Lung (tissue), 12 donors: ENCODE results near the gene WDR86. TPM values are rescaled to one million over a fixed set of nuclear protein-coding genes. Genes with fewer than 3 reads are reported as not detected.

Experiments used
- ATAC-seq: fragments of 200-7000 bp; cut with Tn5 transposase; one replicate; pipeline ENCODE4 v1.9.1; 2020; ENCODE audit warnings: moderate number of reproducible peaks; ENCODE audit not compliant: insufficient read depth, low FRiP score
- DNase-seq, 3 donors: peaks; one replicate each; pipeline ENCODE4 v3.0.0-alpha.2; 2013 to 2017
- H3K27ac ChIP-seq, 2 donors: one replicate each; pipeline ENCODE4 v1.5.1; 2013; ENCODE audit warnings: mild to moderate bottlenecking in 2 of 2, moderate library complexity in 2 of 2, control low read depth in 1 of 2, inconsistent platforms in 1 of 2, low read depth in 1 of 2, low read length in 1 of 2
- H3K27me3 ChIP-seq, 3 donors: one replicate each; pipeline ENCODE4 v1.5.1; 2013; ENCODE audit warnings: low read length in 2 of 3; ENCODE audit not compliant: control insufficient read depth in 3 of 3, insufficient read depth in 3 of 3
- H3K36me3 ChIP-seq, 4 donors: one replicate each; pipeline ENCODE4 v1.5.1; 2013; ENCODE audit warnings: low read length in 4 of 4, mild to moderate bottlenecking in 1 of 4, moderate library complexity in 1 of 4; ENCODE audit not compliant: control insufficient read depth in 4 of 4, insufficient read depth in 4 of 4
- H3K4me1 ChIP-seq, 5 donors: one replicate each; pipeline ENCODE4 v1.5.1; 2013; ENCODE audit warnings: low read length in 5 of 5, mild to moderate bottlenecking in 2 of 5, moderate library complexity in 1 of 5; ENCODE audit not compliant: control insufficient read depth in 5 of 5, insufficient read depth in 5 of 5
- H3K4me3 ChIP-seq: one replicate; pipeline ENCODE4 v1.5.1; 2013; ENCODE audit warnings: mild to moderate bottlenecking, control low read depth, moderate library complexity
- H3K9ac ChIP-seq, 2 donors: one replicate each; pipeline ENCODE4 v1.5.1; 2013; ENCODE audit warnings: low read length in 2 of 2, control low read depth in 1 of 2; ENCODE audit not compliant: insufficient read depth in 1 of 2
- H3K9me3 ChIP-seq, 4 donors: one replicate each; pipeline ENCODE4 v1.5.1; 2013; ENCODE audit warnings: low read length in 3 of 4, mild to moderate bottlenecking in 1 of 4, moderate library complexity in 1 of 4; ENCODE audit not compliant: control insufficient read depth in 4 of 4, insufficient read depth in 3 of 4
- CTCF ChIP-seq: IDR thresholded peaks from 2 replicates; pipeline ENCODE4 v1.5.1; 2012; ENCODE audit warnings: mild to moderate bottlenecking; ENCODE audit errors: control extremely low read depth, extremely low read depth
- WGBS, 2 donors: extraction: QIAGEN DNeasy Blood & Tissue Kit; methylation state at CpG; one replicate each; pipeline ENCODE4 v1.1.7; 2013; 5-methylcytosine and 5-hydroxymethylcytosine counted together
- polyA plus RNA-seq, 2 donors: library from polyadenylated mRNA; stranded (reverse); fragments of 200-250 nt; gene quantifications; one replicate each; pipeline ENCODE4 v1.2.1, GENCODE V29; 2013
- total RNA-seq, 2 donors: library from RNA; depleted of rRNA in 1 of 2; stranded (reverse); fragments of >200 nt in 1 of 2; gene quantifications; one replicate each; pipeline ENCODE4 v1.2.1, GENCODE V29; 2014 to 2021
- donor health status: control.
- donor health status: control.
- donor health status: Bipolar disorder and iron deficiency.
- donor health status: healthy.
- donor health status: DM: yes; HTN: yes; CAD: no.

Gene WDR86
- total and polyA plus RNA-seq, 4 donors = 0.81 to 19.7 (median 2.4) TPM

GRCh38 chr7:151374726-151375125, 35.1 kb downstream of the WDR86 start:
- Histone ChIP-seq H3K27me3 (no peaks in the 10 kb centered on the region), H3K9me3 (no peaks in the 10 kb centered on the region), H3K27ac (no peak overlapping the region), H3K4me3 (no peak overlapping the region), H3K9ac (no peak overlapping the region), H3K36me3 (peaks cover 2 to 53% (median 16%) of the 10 kb centered on the region in 4 donors), H3K4me1 (no peaks in the 10 kb centered on the region)
- DNase-seq (no peak), ATAC-seq (no peak)
- TF ChIP-seq CTCF = no peak
- 90 to 91% methylated on average over 14 to 15 of the region's 15 CpGs for WGBS, 2 donors

- Histone ChIP-seq H3K36me3 (peaks cover 2 to 51% (median 18%) of the 10 kb centered on the region in 4 donors), H3K9me3 (no peaks in the 10 kb centered on the region), H3K27me3 (no peaks in the 10 kb centered on the region), H3K27ac (no peak overlapping the region), H3K4me3 (no peak overlapping the region), H3K4me1 (no peaks in the 10 kb centered on the region), H3K9ac (no peak overlapping the region)
- ATAC-seq (no peak), DNase-seq (no peak)
- TF ChIP-seq CTCF = no peak
- 91 to 93% methylated on average over 15 of the region's 15 CpGs for WGBS, 2 donors
These were observed 35.7 kb downstream of the WDR86 start for GRCh38 chr7:151374139-151374538.

- no peak for TF ChIP-seq CTCF
- 83% methylated on average over 13 of the region's 13 CpGs for WGBS, 2 donors
- no peak for ATAC-seq
- H3K4me1 ChIP-seq = no peaks in the 10 kb centered on the region
- H3K27ac ChIP-seq = no peak overlapping the region
- H3K9me3 ChIP-seq = no peaks in the 10 kb centered on the region
- H3K4me3 ChIP-seq = no peak overlapping the region
- no peak for DNase-seq
- H3K27me3 ChIP-seq = no peaks in the 10 kb centered on the region
- no peak overlapping the region for H3K9ac ChIP-seq
- peaks cover 2 to 49% (median 19%) of the 10 kb centered on the region in 4 donors for H3K36me3 ChIP-seq
These were observed 36.2 kb downstream of the WDR86 start for GRCh38 chr7:151373599-151373998.

GRCh38 chr7:151372612-151373265, 37.1 kb downstream of the WDR86 start:
- no peaks in the 10 kb centered on the region for H3K27me3 ChIP-seq
- peaks cover 0 to 6% (median 3%) of the 10 kb centered on the region in 5 donors for H3K4me1 ChIP-seq
- peaks cover 2 to 43% (median 21%) of the 10 kb centered on the region in 4 donors for H3K36me3 ChIP-seq
- H3K9ac ChIP-seq = no peak overlapping the region
- DNase-seq (no peak), ATAC-seq (no peak)
- no peaks in the 10 kb centered on the region for H3K9me3 ChIP-seq
- no peak for TF ChIP-seq CTCF
- H3K27ac ChIP-seq = no peak overlapping the region
- no peak overlapping the region for H3K4me3 ChIP-seq
- 96 to 98% methylated on average over 10 of the region's 10 CpGs for WGBS, 2 donors
